GM21786 (cell line): ENCODE data around the gene UST.
A peak's percentile ranks its signal among the peaks of the same experiment; 100 is the strongest.
"Not testable (repeated sequence)": the region's sequence is repeated elsewhere in the genome, so short reads cannot be mapped to it uniquely, and the experiment has no call there.

ENCODE experiments used
- ATAC-seq: cut with Tn5 transposase; IDR thresholded peaks from one replicate; pipeline ENCODE4 v1.9.1; 2021; ENCODE audit not compliant: unreplicated experiment

Gene UST

DNA sequence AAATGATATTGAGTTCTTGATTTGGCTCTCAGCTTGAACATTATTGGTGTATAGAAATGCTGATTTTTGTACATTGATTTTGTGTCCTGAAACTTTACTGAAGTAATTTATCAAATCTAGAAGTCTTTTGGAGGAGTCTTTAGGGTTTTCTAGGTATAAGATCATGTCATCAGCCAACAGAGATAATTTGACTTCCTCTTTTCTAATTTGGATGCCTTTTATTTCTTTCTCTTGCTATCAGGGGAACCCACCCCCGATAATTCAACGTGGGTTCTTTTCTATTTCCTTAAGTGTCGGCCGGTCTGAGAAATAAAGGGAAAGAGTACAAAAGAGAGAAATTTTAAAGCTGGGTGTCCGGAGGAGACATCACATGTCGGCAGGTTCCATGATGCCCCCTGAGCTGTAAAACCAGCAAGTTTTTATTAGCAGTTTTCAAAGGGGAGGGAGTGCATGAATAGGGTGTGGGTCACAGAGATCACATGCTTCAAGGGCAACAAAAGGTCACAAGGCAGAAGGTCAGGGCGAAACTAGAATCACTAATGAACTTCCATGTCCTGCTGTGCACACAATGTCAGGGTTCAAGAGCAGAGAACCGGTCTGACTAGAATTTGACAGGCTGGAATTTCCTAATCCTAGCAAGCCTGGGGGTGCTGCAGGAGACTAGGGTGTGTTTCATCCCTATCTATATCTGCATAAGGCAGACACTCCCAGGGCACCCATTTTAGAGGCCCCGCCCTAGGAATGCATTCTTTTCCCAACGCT, 17.6 kb downstream of the UST start:
- not testable (repeated sequence) for ATAC-seq

DNA sequence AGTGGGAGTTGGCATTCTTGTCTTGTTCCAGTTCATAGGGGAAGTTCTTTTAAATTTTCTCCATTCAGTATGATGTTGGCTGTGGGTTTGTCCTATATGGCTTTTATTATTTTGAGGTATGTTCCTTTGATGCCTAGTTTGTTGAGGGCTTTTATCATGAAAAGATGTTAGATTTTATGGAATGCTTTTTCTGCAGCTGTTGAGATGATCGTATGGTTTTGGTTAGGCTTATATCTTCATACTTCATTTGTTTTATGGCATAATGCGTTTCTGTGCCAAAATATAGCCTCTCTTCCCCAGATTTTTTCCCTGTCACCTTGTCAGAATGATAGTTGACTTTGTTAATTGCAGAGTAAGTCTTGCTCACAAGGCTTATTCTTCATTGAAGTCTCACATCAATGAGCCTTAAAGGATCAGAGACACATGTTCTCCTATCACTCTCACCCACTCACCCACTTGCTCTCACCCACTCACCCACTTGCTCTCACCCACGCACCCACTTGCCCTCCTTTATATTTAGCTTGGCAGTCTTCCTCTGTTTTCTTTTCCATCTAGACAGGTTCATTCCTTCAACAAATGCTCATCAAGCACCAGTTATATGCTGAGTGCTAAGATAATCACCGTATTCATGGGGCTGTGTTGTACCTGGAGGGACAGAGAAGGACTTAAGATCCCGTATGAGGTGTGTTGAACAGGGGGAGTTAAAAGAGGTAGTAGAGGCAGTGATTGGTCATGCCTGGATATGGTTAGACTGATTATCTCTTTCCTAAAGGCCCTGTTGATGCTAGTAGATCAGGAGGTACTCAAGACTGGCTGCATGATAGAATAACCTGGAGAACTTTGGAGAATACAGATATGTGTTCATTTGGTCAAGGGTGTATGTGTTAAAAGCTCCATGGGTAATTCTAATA, 19.3 kb downstream of the UST start:
- ATAC-seq, result no peak

DNA sequence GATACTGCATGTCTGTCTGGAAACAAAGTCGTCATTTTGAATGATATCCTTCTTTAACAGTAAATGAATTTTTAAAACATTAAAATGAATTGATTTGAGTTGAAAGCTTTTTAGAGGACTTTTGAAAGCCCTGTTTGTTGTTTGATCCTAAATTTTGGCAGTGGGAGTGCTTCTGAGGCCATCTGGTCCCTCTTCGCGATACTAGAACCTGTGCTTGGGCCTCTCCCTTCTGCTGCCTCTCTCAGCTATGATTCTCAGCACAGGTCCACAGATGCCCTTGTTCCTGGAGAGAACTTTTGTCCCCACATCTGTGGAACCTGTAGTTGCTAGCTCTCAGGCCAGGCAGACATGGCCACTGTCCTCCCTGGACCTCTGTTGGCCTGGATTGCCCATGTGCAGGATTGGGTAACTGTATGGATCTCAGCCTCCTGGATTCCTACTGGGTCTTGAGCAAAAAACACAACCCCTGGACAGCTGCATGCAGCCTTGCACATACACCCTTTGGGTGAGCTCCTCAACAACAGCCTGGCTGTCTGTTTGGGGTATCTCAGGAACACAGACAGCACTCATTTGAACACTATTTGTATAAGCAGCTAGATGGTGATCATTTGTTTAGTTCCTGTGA, 21.9 kb downstream of the UST start:
- no peak for ATAC-seq

DNA sequence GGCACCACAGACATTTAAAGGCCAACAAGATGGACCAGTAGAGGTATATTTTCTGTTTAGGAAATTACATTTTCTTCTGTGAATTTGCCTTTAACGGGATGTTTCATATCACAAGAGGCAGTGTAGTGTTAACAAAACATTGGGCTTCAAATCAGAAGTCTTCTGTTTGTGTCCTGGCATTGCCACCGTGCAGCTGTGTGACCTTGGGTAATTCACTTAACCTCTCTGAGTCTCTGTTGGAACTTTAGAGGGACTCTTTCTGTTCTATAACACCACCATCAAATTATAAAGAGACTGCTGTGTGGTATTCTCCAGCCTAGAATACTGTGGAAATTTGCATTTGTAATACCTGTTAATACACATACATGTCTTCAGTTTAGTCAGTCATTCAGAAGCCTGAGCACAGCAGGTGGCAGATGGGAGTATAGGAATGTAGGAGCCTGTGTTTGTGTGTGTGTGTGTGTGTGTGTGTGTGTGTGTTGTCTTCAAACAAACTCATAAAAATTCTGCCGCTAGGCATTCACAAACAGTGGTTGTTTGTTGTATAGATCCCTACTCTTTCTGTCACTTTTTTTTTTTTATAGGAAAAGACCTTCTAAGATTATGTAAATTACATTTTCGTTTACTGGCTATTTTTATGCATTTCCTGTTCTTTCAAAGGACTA, 22.6 kb downstream of the UST start:
- no peak for ATAC-seq

DNA sequence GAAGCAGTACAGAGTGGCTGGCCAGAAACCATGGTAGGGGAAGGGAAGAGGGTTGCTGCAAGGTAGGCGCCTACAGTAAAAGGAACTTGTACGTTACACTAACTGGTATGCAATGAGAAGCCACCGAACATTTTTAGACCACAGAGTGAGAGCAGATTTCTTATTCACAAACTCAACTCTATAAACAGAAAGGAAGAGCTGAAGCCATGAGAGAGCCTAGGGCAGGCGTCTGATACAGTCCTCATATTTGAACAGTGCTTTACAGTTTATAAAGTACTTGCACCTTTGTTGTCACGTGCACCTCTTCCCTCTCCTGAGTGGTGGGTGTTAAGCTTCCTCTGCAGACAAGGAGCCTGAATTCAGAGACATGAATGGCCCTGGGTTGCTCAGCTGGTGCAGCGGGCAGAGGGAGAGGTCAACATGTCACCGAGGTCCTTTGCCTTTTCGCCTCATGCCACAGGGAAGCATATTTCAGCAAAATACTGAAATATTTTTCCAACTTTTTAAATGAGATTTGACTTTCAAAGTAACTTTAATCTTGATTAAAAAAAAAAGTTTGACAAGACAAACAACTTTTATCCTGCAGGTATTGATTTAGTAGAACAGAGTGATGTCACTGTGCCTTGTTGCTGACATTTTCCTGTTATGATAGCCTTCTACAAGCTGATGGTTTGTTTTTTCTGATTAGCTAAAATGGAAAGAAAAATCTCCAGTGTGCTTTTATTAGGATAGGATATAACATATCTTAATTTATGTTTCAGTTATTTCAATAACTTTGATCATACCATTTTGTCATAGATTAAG, 23.8 kb downstream of the UST start:
- no peak for ATAC-seq

DNA sequence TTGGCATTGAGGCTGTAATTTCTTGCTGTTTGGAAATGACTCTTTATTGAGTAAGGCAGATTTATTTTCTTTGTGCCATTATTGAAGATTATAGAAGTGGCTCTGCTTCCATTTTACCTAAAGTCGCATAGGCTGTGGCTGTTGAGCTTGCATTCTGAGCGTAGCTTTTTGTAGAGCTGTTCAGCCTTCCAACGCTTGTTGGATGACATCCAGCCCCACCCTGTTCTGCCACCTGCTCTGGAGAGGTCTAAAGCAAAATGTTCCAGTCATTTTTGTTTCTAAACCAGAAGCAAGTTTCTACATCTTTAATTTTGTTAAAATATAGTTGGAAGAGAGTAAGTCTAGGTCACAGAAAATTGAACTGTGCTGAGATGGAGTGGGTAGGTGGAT, 24.4 kb downstream of the UST start:
- ATAC-seq, result no peak

DNA sequence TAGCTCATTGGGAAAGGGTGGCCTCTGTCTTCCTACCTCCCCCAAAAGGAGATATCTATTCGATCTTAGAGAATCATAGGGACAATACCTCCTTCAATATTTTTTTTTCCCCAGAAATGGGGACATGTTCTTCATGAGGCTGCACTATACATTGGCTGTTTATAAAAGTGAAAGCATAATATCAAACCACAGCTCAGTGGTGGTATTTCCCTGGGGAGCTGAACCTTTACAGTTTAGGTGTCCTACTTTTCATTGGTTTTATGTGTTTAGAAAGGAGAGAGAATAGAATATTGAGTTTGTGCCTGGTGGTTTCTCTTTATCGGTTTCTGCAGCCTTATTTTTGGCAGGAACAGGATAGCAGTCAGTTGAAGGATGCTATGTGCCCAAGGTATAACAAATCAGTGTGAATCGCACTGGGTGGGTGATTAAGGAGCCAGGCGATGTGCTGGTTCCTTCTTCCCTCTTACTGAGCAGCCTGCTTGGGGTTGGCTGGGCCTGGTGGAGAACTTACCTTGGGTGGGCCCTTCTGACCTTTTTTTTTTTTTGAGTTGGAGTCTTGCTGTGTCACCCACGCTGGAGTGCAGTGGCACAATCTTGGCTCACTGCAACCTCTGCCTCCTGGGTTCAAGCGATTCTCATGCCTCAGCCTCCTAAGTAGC, 25.2 kb downstream of the UST start:
- ATAC-seq, result no peak

DNA sequence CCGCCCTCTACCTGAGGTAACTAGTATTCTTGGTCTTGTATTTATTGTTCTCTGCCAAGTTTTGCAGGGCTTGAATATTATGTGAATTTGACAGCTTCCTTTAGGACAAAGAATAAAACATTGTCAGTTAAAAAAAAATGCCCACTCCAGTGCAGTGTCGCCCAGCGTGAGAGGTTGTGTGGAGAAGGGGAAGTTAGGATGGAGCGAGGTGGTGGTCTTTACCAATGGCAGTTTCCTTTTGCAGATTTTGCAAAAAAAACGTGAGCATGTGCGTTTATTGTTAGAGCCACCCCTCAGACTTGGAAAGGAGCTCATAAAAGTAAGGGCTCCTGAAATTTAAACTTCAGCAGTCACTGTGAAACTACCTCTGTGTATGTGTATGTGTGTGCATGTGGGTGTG, 28.3 kb downstream of the UST start:
- ATAC-seq, result no peak

DNA sequence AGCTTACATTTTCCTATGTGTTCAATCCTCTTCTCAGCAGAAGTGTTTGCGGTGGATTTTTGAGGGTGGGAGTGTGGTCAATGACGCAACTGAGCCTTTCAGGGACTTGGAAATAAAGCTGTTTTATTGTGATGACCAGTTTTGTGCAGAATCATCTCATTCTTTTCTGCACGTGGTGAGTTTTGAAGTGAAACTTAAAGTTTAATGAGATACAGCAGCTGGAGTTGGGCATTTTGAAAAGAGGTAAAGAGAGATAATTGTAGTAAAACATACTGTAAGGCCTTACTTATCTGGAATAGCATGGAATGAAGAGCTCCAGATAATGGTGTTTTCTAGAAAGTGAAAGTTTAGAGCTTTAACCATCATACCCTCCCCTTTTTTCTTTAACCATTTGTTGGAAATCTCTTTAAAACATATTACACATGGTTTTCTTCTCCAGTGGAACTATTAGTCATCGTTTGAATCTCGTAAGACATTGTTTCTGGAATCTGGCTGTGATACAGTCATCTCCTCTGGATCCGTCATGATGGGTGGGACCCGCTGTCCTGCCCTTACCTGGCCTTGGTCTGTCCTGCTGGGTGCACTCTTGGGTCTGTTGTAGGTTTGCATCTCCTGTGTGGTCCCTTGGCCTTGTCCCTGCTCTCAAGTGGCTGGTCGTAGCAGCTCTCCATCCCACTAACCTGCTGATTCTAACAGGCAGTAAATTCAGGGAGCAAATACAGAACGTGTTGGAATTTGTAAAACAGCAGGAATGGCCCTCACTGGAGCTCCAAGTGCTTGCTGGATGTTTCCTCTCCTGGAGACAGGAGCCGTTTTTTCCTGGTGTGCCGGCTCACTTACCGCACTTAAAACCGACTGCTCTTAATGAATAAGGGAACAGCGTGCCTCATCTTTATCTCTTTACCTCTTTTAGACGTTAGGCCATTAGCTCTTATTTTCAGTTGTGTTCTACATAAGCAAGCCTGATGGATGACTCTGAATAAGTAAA, 29.8 kb downstream of the UST start:
- no peak for ATAC-seq

DNA sequence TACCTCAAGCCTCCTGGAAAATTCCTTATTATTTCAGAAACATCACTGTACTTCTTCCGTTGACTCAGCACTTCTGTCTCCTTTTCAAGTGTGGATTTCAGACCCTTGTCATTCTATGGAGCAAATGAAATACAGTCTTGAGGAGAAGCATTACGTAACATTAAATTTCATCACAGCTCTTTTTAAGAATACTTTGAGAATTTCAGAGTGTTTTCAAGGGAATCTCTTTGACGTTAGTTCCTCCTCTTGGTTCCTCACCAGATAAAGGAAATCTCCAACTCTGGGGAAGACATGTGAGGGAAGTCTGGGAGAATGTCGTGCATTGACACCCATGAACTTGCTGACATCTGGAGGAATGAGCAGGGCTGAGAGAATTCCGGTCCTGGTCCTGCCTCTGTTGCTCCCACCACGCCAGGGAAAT, 32.3 kb downstream of the UST start:
- ATAC-seq, result no peak

DNA sequence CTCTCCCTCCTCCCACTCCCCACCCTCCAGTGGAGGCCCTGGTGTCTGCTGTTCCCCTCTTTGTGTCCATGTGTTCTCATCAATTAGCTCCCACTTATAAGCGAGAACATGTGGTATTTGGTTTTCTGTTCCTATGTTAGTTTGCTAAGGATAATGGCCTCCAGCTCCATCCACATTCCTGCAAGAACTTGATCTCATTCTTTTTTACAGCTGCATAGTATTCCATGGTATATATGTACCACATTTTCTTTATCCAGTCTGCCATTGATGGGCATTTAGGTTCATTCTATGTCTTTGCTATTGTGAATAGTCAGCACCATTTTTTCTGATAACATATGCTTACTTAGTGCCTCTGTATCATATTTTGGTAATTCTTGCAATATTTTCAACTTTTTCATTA, 33.6 kb downstream of the UST start:
- not testable (repeated sequence) for ATAC-seq

DNA sequence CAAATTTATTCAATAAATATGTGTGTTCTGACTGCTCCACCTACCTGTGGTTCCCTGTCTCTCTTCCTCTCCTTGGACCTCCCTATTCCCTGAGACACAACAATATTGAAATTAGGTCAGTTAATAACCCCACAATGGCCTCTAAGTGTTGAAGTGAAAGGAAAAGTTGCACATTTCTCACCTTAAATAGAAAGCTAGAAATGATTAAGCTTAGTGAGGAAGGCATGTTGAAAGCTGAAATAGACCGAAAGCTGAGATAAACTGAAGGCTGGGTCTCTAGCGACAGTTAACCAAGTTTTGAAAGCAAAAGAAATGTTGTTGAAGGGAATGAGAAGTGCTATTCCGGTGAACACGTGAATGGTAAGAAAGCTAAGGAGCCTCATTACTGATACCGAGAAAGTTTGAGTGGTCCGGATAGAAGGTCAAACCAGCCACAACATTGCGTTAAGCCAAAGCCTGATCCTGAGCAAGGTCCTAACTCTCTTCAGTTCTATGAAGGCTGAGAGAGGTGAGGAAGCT, 34.1 kb downstream of the UST start:
- peak; percentile 94 for ATAC-seq

DNA sequence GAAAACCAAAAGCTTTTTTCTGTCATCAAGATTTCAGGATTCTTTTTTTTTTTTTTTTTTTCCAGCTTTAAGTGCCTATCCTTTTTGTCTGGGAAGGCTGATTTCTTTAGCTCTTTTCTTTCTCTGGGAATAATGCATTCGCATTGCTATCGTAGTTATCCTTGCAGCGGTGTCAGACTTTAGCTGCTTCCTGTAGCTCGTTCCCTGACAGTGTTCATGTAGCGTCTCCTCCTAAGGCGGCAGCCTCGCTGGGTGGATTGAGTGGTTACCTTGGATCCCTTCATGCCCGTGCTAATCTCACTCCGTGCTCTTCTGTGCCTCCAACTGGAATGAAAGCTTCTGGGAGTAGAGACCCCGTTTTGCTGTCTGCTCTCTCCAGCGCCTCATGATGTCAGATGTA, 43.1 kb downstream of the UST start:
- ATAC-seq, result no peak

DNA sequence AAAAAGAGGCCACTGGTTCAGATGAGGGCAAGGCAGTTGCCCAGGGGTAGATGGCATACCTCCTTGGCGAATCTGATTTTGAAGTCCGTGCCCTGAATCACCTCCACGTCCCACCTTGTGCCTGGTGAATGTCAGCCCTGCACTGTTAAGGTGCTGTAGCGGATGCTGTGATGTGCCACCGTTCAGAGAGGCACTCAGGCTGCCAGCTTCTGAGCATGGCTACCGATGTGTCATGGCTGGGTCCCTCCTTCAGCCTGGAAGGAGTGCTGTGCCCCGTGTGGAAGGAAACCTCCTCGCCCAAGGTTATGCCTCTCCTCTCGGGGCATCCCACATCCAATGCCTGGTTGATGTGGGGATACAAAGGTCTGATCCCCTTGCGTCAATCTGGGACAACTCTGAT, 43.6 kb downstream of the UST start:
- no peak for ATAC-seq

DNA sequence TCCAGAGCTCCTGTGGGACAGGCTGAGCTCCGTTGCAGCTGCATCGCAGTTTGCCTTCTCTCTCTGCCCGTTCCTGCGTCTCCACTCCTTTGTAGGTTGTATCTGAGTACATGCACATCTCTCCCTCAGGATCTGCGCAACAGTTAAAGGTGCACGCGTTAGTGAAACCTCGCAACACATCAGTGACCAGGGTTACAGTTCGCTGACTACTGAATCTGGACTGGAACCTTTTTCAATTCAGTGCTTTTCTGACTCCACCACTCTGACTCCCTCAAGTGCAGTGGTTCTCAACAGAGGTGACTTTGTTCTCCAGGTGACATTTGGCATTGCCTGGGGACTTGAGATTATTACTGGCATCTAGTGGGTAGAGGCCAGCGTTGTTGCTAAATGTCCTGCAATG, 44.0 kb downstream of the UST start:
- no peak for ATAC-seq

DNA sequence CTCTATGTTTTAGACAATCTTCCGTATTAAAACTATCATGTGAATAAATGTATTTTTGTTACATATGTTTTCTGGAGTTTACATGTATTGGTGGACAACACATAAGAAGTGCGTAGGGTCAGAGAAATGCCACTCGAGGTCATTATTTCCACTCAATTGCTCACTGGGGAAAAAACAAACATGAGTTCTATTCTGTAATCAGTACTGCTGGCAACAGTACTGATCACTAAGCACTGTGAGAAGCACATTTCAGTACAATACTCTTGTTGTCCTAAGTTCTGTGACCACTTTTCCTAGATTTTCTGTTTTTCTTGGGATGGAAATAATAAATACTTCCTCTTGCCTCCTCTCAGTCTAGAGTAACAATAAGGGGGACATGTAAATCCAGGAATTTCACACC, 44.5 kb downstream of the UST start:
- ATAC-seq, result no peak

DNA sequence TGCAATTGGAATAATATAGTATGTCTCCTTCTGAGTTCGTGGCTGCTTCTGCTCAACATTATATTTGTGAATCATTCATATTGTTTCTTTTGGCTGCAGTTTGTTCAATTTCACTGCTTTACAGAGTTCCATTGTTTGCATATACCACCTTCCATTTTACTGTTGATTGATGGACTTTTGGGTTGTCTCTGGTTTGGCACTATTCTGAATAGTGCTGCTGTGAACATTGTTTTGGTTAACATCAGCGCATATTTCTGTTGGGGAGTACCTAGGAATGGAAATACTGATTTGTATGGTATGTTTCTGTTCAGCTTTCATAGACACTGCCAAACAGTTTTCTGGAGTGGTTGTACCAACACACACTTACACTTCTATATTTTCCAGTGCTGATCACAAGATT, 46.9 kb downstream of the UST start:
- no peak for ATAC-seq

DNA sequence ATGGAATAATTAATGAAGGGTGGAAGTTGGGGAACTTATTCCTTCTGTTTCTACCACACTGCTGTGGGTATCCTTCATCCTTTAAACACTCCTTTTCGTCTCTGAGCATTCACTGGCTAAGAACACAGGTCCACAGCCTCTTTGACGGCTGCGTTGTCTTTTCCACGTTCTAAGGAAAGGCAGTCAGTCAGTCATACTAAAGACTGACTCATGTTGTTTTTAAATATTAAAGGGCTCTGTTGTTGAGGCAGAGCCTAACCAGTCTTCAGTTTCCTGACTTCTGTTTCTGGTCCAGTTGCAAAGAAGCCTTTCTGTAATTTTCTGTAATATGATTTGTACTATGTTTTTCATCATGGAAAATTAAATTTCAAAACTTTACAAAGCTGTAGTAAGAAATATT, 48.0 kb downstream of the UST start:
- ATAC-seq, result no peak

DNA sequence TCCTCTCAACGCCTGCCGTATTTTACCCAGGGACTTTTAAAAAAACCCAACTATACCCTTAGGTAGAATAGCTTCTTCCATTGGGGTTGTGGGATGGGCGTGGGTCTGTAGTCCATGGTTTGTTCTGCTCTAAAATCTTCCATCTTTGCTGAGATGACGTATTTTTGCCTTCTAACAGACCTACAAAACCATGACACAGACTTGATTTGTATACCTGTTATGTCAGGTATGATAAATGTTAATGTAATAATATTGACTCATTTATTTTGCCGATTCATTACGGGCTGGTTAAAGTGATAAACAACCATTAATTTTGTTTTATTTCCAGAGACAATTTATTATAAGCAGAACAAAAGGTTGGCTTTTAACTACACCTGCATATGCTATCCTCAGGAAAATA, 48.7 kb downstream of the UST start:
- ATAC-seq, result no peak
